SK-N-MC (cell line): ENCODE data around the gene PAK1.
A peak's percentile ranks its signal among the peaks of the same experiment; 100 is the strongest.

Experiments
- DNase-seq: peaks from one replicate; pipeline ENCODE4 v3.0.0-alpha.2; 2011; ENCODE audit warnings: low read depth, low spot score
- H3K27ac ChIP-seq: fragments of 200-600 bp; sonication (generic); 2 replicates; pipeline ENCODE4 v1.5.1; 2016; ENCODE audit warnings: mixed run types
- H3K36me3 ChIP-seq: fragments of 200-600 bp; sonication (generic); 2 replicates; pipeline ENCODE4 v1.6.1; 2017; ENCODE audit warnings: antibody characterized with exemption, low read length, mixed read lengths; ENCODE audit not compliant: insufficient read depth
- H3K4me3 ChIP-seq: fragments of 200-600 bp; sonication (generic); 2 replicates; pipeline ENCODE4 v1.5.1; 2016
- H3K9ac ChIP-seq: fragments of 200-600 bp; sonication (generic); 2 replicates; pipeline ENCODE4 v1.8.0; 2017; ENCODE audit warnings: mixed run types, mixed read lengths; ENCODE audit not compliant: insufficient read length
- H3K9me3 ChIP-seq: fragments of 200-600 bp; sonication (generic); 2 replicates; pipeline ENCODE4 v1.6.1; 2017; ENCODE audit warnings: low read depth, mild to moderate bottlenecking, antibody characterized with exemption, low read length, moderate library complexity, mixed read lengths
- EZH2 ChIP-seq: fragments of 200-600 bp; sonication (generic); IDR thresholded peaks from one replicate; pipeline ENCODE4 v1.6.1; 2017; ENCODE audit warnings: antibody characterized with exemption
- FOXP2 ChIP-seq: optimal IDR thresholded peaks from 2 replicates; pipeline ENCODE3; 2011; ENCODE audit warnings: mild to moderate bottlenecking, moderate library complexity; ENCODE audit not compliant: insufficient read depth; ENCODE audit errors: extremely low read length, control extremely low read depth
- POLR2AphosphoS5 ChIP-seq: IDR thresholded peaks from 2 replicates; pipeline ENCODE4 v1.6.1; 2012; ENCODE audit warnings: mild to moderate bottlenecking, low read depth, low read length, borderline replicate concordance

Gene PAK1

DNA sequence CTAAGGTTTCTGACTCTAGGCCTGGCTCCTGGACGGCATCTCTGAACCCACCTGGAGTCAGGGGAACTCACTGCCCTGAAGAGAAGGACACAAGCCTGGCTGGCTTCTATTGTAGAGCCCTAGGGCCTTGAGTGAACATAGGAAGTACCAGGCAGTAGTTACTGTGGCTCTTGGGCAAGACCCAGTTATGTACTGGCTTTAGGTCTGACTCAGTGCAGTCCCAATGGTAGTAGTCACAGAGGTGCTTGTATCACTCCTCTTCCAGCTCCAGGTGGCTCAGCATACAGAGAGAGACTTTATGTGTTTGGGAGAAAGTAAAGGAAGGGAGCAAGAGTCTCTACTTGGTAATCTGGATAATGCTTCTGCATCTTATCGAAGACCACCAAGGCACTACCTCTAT, 13.9 kb upstream of the PAK1 start:
- H3K9me3 ChIP-seq, result no peaks in the 10 kb centered on the region
- H3K4me3 ChIP-seq, result no peak overlapping the region
- no peaks in the 10 kb centered on the region for H3K36me3 ChIP-seq
- TF ChIP-seq POLR2AphosphoS5 (no peak), FOXP2 (no peak), EZH2 (no peak)
- DNase-seq, result no peak
- H3K27ac ChIP-seq, result no peak overlapping the region
- no peak overlapping the region for H3K9ac ChIP-seq

DNA sequence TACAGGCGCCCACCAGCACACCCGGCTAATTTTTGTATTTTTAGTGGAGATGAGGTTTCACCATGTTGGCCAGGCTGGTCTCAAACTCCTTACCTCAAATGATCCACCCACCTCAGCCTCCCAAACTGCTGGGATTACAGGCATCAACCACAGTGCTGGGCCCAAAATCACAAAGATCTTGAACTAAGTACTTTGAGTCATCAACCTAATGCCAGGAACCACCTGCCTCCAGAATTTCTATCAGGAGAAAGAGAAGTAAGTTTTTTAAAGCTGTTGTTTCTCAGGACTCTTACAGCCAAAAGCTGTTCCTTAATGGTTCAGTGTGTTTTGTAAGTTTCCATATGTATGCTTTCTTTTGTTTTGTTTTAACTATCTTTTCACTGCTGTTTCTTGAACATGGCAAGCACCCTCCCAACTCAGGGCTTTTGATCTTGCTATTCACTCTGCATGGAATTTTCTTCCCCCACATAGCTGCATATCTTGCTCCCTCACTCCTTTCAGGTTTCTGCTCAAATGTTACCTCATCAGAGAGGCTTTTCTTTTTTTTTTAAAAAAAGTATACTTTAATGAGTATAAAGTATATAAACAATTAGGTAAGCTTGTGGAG, 6.0 kb upstream of the PAK1 start:
- no peaks in the 10 kb centered on the region for H3K9me3 ChIP-seq
- H3K9ac ChIP-seq, result no peak overlapping the region
- no peak for TF ChIP-seq FOXP2
- no peak for TF ChIP-seq EZH2
- no peak for TF ChIP-seq POLR2AphosphoS5
- DNase-seq, result no peak
- no peaks in the 10 kb centered on the region for H3K36me3 ChIP-seq
- no peak overlapping the region for H3K4me3 ChIP-seq
- H3K27ac ChIP-seq, result no peak overlapping the region

GRCh38 chr11:77475206-77475605, 1.3 kb upstream of the PAK1 start:
- no peak for TF ChIP-seq EZH2
- TF ChIP-seq POLR2AphosphoS5, result no peak
- no peak for TF ChIP-seq FOXP2
- Histone ChIP-seq H3K4me3 (no peak overlapping the region), H3K9me3 (no peaks in the 10 kb centered on the region), H3K9ac (no peak overlapping the region), H3K36me3 (no peaks in the 10 kb centered on the region), H3K27ac (no peak overlapping the region)
- no peak for DNase-seq

- DNase-seq, result no peak
- Histone ChIP-seq H3K9ac (peak overlapping the region; percentile 35), H3K9me3 (no peaks in the 10 kb centered on the region), H3K36me3 (no peaks in the 10 kb centered on the region), H3K4me3 (peak overlapping the region; percentile 88), H3K27ac (no peak overlapping the region)
- no peak for TF ChIP-seq POLR2AphosphoS5
- TF ChIP-seq FOXP2, result no peak
- no peak for TF ChIP-seq EZH2
Measured at GRCh38 chr11:77474684-77475060, 778 bp upstream of the PAK1 start.

DNA sequence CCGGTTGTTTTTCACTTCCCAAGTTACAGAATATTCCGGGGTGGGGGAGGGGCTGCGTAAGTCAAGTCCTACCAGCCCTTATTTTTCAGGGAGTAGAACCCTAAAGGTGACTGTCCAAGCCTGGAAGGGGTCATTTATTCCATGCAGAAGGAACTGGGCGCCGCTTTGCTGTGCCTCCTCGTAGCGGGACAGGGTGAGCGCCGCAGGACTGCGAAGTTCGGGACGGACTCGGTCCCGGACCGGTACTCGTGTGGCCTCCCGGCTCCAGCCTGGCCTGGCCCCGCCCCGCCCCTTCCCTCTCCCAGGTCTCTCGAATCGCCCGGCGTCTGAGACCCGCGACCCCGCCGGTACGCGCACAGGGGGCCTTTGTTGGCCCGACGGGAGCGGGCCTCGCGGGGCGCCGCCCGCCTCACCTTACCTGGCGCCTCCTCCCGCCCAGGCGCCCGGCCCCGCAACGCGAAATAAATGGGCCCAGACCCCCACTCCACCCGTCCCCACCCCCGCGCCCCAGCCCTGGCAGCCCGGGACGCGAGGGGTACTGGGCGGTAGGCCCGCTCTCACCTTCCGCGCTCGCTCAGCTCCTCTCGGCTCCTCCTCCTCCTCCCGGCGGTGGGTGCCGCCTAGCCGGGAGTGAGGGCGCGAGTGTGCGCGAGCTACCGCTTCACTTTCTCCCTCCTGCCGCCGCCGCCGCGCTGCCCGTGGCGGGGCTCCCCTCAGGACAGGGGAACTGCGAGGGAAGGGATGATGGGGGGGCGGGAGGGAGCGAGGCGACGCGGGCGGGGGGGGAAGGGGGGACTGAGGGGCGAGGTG, 698 bp downstream of the PAK1 start:
- no peaks in the 10 kb centered on the region for H3K9me3 ChIP-seq
- H3K4me3 ChIP-seq, result peak overlapping the region; percentile 88
- H3K27ac ChIP-seq, result 0 out of 2 replicates have a peak overlapping the region, but pooled peaks have one; percentile 15
- DNase-seq, result no peak
- peak overlapping the region; percentile 88 for H3K9ac ChIP-seq
- TF ChIP-seq EZH2, result no peak
- no peak for TF ChIP-seq POLR2AphosphoS5
- TF ChIP-seq FOXP2, result no peak
- H3K36me3 ChIP-seq, result no peaks in the 10 kb centered on the region

- no peaks in the 10 kb centered on the region for H3K9me3 ChIP-seq
- H3K27ac ChIP-seq, result no peak overlapping the region
- no peak overlapping the region for H3K9ac ChIP-seq
- H3K4me3 ChIP-seq, result peak overlapping the region; percentile 11; the same call in 1 of the 2 replicates
- no peak for DNase-seq
- no peak for TF ChIP-seq FOXP2
- no peak for TF ChIP-seq POLR2AphosphoS5
- no peak for TF ChIP-seq EZH2
- no peaks in the 10 kb centered on the region for H3K36me3 ChIP-seq
Measured at GRCh38 chr11:77471558-77472193, 2.2 kb downstream of the PAK1 start.

DNA sequence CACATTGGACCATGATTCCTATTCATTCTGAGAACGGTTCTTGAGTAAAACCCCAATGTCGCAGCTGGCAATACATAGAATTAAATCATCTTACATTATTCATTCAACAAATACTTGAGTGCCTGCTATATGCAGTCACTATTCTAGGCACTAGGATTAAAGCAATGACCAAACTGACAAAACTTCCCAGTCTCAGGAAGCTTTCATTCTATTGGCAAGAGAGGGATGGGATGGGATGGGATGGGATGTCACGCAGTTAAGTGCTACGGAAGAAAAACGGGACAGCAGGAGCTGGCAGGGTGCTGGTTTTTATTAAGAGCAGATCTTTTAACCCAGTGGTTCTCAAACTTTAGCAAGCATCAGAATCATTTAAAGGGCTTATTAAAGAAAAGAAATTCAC, 2.9 kb downstream of the PAK1 start:
- no peak overlapping the region for H3K9ac ChIP-seq
- DNase-seq, result no peak
- no peaks in the 10 kb centered on the region for H3K36me3 ChIP-seq
- no peak overlapping the region for H3K4me3 ChIP-seq
- H3K9me3 ChIP-seq, result no peaks in the 10 kb centered on the region
- no peak for TF ChIP-seq POLR2AphosphoS5
- no peak for TF ChIP-seq FOXP2
- no peak for TF ChIP-seq EZH2
- H3K27ac ChIP-seq, result 0 out of 2 replicates have a peak overlapping the region, but pooled peaks have one; percentile 16

DNA sequence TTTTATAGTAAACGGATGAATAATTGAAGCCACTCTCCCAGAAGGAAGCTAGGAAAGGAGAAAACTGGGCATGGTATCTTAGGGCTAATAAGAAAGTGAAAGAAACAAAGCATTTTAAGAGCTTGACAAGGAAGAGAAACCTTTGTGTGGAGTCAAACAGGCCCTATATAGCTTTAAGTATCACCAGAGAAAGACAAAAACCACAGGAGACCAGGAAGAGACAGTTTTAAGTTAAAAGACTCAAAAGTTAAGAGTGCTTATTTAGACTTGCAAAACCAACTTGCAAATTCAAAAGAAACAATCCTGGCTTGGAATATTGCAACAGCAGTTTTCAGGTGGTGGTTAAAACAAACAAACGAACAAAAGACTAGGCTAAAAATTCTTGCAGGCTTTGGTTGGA, 3.4 kb downstream of the PAK1 start:
- no peaks in the 10 kb centered on the region for H3K36me3 ChIP-seq
- TF ChIP-seq EZH2, result no peak
- TF ChIP-seq FOXP2, result no peak
- no peak for TF ChIP-seq POLR2AphosphoS5
- H3K9me3 ChIP-seq, result no peaks in the 10 kb centered on the region
- no peak for DNase-seq
- H3K9ac ChIP-seq, result no peak overlapping the region
- no peak overlapping the region for H3K4me3 ChIP-seq
- H3K27ac ChIP-seq, result 0 out of 2 replicates have a peak overlapping the region, but pooled peaks have one; percentile 16

GRCh38 chr11:77468527-77468926, 5.4 kb downstream of the PAK1 start:
- DNase-seq, result no peak

More at GRCh38 chr11:77468527-77468926, 5.4 kb downstream of the PAK1 start:
- no peak overlapping the region for H3K27ac ChIP-seq
- no peaks in the 10 kb centered on the region for H3K36me3 ChIP-seq
- H3K4me3 ChIP-seq, result no peak overlapping the region
- no peak for TF ChIP-seq POLR2AphosphoS5
- TF ChIP-seq FOXP2, result no peak
- TF ChIP-seq EZH2, result no peak
- no peak overlapping the region for H3K9ac ChIP-seq
- no peaks in the 10 kb centered on the region for H3K9me3 ChIP-seq
